Left hindlimb (tissue), 1 donor: ENCODE data around the gene CISH.

Source experiments
- DNase-seq: peaks from one replicate; pipeline ENCODE4 v3.0.0-alpha.2; 2018

Gene CISH

DNA sequence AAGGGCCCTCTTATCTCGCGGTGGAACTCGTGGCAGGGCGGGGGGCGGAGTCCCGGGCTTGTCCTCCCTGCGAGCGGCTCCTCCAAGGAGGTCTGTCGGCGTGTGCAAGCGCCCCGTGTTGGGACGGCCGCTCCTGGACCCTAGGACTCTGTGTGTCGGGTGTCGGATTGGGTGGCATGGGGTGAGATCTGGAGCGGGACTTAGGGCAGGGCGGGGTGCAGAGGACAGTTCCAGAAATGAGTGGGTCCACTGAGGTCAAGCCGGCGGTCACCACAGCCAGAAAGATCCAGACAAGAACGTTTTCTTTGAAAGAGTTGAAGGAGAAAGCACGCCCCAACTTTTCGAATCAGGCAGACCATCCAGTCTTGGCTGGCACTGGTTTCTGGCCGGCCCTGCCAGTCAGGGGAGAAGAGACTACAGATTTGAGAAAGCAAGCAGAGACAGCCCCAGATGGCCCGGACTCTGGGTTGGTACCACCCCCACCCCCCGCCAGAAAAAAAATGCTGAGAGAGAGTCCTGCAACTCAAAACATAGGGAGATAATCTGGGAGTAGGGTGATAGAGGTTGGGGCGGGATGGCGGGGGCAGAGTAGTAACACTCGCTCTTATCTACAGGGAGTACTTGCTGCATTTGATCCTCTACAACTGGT lies 784 bp upstream of the CISH start:
- no peak for DNase-seq

DNA sequence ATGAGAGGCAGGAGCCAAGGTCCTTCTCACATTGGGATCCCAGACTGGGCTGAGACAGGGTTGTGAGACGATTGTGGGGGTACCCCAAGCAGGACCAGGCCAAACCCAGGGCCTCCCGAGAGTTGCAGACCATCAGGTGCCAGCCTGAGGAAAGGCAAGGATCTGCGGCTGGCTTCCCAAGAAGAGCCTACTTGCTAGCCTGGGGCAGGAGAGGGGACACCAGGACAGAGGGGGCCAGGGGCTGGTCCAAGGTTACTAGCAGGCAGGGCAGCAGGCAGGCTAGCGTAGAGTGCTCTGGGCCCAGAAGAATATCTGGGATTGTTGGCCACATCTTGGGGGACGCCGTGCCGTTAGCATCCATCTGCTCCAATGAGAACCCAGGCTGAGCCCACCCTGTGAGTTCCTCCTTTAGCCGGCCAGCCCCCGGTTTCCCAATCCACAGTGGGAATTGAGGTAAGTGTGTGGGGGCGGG lies 546 bp downstream of the CISH start:
- DNase-seq = no peak

GRCh38 chr3:50610181-50610971 lies 1.2 kb downstream of the CISH start:
- no peak for DNase-seq

GRCh38 chr3:50609763-50610085 lies 1.9 kb downstream of the CISH start:
- no peak for DNase-seq

- DNase-seq = no peak
Observed at GRCh38 chr3:50609071-50609762, 2.4 kb downstream of the CISH start.

GRCh38 chr3:50608278-50608677 lies 3.3 kb downstream of the CISH start:
- no peak for DNase-seq

- DNase-seq = no peak
Observed at GRCh38 chr3:50607271-50608091, 4.1 kb downstream of the CISH start.

DNA sequence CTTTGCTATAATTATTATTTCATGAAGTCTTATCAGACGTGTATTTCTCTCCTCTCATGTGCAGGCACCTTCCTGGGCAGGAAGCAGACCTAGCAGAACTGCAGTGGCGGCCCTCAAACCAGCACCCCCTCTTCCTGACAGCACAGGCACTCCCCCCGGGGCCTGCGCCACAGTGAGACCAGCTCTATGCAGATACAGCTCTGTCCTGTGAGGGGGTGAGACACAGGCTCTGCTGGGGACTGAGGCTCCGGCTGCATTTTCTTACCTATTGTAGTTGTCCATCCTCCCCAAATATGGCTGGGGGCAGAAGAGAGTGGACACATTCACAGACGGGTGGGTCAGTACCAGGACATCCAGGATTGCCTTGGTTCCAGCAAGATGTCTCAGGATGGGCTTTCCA lies 5.0 kb downstream of the CISH start:
- DNase-seq = no peak

GRCh38 chr3:50605901-50606326 lies 5.7 kb downstream of the CISH start:
- no peak for DNase-seq

- DNase-seq = no peak
Observed at GRCh38 chr3:50604628-50605588, 6.7 kb downstream of the CISH start.

DNA sequence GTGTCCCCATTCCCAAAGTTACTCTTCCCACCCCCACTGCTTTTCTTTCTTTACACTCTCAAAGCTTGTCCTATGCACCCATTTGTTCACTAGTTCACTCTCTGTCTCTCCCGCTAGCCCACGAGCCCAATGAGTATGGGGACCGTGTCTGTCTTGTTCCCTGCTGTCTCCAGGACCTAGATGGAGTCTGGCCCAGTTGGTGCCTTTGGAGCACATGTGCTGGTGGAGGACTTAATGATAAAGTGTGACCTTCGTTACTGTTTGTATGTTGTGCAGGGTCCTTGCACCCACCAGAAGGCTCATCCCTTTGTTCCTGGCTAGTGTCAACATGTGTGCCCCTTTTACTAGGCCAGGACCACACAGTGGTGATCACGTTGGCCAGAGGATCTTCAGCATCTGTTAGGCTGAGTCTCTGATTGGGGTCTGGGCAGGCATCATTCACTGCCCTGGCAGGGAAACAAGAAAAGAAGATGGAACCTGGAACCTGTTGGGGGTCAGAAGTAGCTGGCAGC lies 7.4 kb downstream of the CISH start:
- no peak for DNase-seq

DNA sequence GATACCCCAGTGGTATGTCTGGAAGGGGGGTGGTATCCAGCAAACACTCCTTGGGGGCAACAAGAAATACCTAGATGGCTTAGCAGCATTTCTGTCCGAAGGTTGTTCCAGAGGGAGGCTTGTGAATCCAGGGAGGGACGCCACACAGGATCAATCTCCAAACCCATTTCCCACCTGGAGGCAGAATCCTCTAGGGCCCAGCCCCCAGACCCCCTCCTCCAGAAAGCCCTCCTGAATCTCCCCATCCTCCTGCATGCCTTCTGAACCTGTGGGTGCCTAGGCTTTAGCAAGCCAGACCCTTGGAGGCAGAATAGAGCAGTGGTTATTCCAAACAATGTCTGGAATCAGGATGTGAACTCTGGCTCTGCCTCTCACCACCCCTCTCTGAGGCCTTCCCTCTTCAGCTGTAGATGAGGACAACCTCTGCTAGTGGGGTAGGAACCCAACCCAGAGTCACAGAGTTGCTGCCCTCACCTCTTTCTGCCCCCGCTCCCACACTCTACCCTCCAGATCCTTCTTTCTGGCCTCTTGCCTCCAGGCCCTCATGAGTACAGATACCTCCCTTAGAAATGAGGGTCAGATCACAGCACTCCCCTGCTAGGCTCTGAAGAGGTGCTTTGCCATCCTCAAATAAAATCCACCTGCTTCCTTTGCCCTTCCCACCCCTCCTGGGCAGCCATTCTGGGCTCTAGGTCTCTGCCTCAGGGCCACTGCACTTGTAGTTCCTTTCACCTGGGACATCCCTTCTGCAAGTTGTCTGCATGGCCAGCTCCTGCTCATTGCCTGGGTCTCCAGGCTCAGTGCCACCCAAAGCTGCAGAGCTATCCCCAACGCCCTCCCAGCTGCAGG lies 8.1 kb downstream of the CISH start:
- DNase-seq = no peak

- peak; percentile 66 for DNase-seq
Observed at GRCh38 chr3:50602595-50603191, 8.9 kb downstream of the CISH start.

DNA sequence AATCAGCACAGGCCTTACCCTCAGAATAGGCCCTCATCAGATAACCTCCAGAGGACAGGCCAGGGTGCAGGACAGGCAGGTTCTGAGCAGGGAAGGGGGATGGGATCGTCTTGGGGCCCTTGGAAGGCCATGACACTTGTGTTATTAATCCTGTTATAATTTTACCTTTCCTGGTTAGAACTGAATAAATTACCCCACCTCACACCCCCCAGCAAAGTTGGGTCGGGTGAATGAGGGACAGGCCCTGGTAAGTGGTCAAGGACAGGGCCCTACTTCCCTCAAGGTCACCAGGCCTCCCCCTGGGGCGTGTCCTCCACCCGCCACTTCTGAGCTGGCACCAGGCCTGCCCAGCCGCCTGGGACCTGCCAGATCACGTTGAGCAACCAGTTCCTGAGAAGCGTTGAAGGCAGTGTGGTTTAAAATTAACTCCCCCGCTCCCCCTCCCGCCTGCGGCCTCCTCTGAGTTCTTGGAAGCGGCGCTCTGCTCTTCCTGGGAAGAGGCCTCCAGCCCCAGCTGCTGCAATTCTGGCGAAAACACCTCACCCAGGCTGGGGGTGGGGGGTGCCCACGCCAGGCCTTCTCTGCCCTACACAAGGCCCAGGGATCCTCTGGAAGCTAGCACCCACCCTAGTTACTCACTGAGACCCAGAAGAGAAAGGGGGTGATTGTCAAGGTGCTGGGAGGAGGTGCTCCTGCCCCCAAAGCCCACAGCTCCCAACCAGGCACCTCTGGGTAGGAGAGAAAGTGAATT lies 10.6 kb downstream of the CISH start:
- peak; percentile 96 for DNase-seq

DNA sequence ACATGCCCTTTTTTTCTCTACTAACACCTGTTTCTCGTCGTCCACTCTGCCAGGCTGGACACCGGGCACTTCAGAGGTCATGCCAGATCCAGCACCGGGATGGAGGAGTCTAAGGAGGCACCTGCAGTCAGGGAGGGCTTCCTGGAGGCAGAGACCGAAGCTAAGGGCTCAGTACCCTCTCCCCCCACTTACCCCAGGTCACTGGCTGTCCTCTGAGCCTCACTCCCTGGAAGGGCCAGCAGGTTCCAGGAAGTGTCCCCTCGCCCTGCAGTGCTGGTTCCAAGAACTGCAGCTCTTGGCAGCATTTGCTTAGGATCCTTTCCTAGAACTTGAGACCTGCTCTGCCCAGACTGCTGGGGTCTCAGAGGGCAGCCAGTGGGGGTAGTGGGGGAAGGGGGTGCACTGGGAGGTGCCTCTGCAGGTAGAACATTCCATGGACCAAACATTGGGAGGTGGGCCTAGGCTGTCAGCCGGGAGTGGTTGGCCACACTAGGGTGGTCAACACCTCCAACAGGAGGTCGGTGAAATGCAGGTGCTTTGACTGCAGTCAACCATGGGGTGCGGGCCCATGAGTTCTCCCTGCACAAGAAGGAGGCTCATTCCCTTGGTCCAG lies 11.3 kb downstream of the CISH start:
- no peak for DNase-seq

GRCh38 chr3:50599716-50600118 lies 11.9 kb downstream of the CISH start:
- DNase-seq = peak; percentile 29

- no peak for DNase-seq
Observed at GRCh38 chr3:50599115-50599715, 12.4 kb downstream of the CISH start.

DNA sequence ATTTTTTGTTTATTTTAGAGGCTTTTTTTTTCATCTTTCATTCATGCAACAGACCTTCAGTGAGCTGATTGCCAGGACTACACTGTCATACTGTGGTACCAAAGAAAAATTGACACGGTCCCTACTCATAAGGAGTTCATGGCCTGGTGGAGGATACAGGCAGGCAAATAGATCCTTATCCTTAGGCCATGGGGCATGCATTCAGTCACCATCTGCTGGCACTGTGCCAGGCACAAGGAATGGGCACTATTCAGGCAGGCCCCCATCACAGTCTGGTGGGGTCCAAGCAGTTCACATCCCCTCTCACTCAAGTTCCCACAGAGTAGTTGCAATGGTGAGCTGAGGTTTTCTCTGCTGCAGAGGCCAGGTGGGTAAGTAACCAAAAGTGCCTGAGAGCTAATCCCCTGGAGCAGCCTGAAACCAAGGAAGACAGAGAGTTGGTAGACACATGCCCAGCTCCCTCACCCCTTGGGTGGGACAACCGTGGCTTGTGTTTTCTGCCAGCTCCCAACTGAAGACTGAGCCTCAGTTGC lies 17.3 kb downstream of the CISH start:
- no peak for DNase-seq
